ENCODE measurements around the gene WDFY4. TPM values are rescaled to one million over a fixed set of nuclear protein-coding genes. Genes with fewer than 3 reads are reported as not detected.

WDFY4 gene
- total RNA-seq, 1 experiment from 2014 or later, result not detected

DNA sequence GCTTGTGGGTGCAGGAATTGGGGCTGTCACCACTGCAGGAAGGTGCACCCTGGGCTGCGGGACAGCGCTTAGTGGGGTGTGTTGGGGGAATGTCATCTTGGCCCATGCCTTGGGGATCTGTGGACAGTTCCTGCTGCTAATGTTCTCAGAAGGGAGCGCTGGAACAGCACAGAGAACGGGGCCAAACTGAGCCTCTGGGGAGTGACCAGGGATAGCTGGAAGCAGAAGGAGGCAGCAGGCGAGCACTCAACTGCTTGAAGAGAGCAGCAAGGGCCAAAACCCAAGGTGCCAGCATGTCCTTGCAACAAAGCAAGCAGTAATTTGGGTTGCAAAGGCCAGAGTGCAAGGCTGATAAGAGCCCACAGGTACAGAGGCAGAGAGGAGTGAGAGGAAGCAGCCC lies 31.3 kb upstream of the WDFY4 start:
- Mint-ChIP-seq H3K4me1 (peaks cover 10 to 11% of the 10 kb centered on the region in 2 experiments), H3K27ac (no peak overlapping the region), H3K27me3 (ENCODE audit: low read depth) (peaks cover 66% of the 10 kb centered on the region), H3K36me3 (ENCODE audit: insufficient read depth in 1 of 3, low read depth in 3 of 3) (no peaks in the 10 kb centered on the region; a peak in 1 of 7 replicates), H3K4me3 (no peak overlapping the region), H3K9me3 (no peaks in the 10 kb centered on the region; a peak in 1 of 5 replicates)
- no peak for DNase-seq
- H2AK5ac ChIP-seq (ENCODE audit: insufficient read length, low read length), result no peak overlapping the region
- no peaks in the 10 kb centered on the region for H3K79me1 ChIP-seq (ENCODE audit: insufficient read depth, low read depth, low read length, poor library complexity, severe bottlenecking)
- no peaks in the 10 kb centered on the region for H3K9me3 ChIP-seq (ENCODE audit: control insufficient read depth, low read depth, low read length)
- no peak overlapping the region for H3K23ac ChIP-seq (ENCODE audit: insufficient read length, low read depth, low read length)
- no peak overlapping the region for H3K4me2 ChIP-seq (ENCODE audit: insufficient read depth, insufficient read length, low read length)
- TF ChIP-seq CTCF (conservative IDR thresholded peaks at IDR 0.05), result no peak
- H2BK15ac ChIP-seq (ENCODE audit: low read depth, low read length), result no peak overlapping the region
- no peak overlapping the region for H2BK5ac ChIP-seq (ENCODE audit: insufficient read length, low read length)
- no peak overlapping the region for H3K9ac ChIP-seq (ENCODE audit: extremely low read depth, insufficient read length, low read length)
- no peak overlapping the region for H4K91ac ChIP-seq (ENCODE audit: insufficient read length, low read depth, low read length)
- H3K14ac ChIP-seq (ENCODE audit: insufficient read depth, low read length), result no peak overlapping the region
- no peak overlapping the region for H2BK12ac ChIP-seq (ENCODE audit: insufficient read length, low read depth, low read length)
- no peak overlapping the region for H2AFZ ChIP-seq (ENCODE audit: low read length)
- no peak overlapping the region for H3K18ac ChIP-seq (ENCODE audit: insufficient read length, low read depth, low read length)
- no peak overlapping the region for H3K27ac ChIP-seq (ENCODE audit: insufficient read length, low read depth, low read length)
- no peaks in the 10 kb centered on the region for H4K20me1 ChIP-seq (ENCODE audit: control insufficient read depth, insufficient read depth, insufficient read length)
- H3K4ac ChIP-seq (ENCODE audit: low read depth, low read length), result no peak overlapping the region
- H3K4me1 ChIP-seq (ENCODE audit: insufficient read depth, low read length), result no peaks in the 10 kb centered on the region; the same call in 1 of the 2 replicates
- no peak overlapping the region for H2BK120ac ChIP-seq (ENCODE audit: low read depth, low read length, poor library complexity, severe bottlenecking)
- no peak overlapping the region for H2BK20ac ChIP-seq (ENCODE audit: low read depth, low read length, poor library complexity, severe bottlenecking)
- H3K23me2 ChIP-seq (ENCODE audit: insufficient read length, low read depth, low read length, poor library complexity, severe bottlenecking), result peaks cover 11% of the 10 kb centered on the region
- H3K27me3 ChIP-seq (ENCODE audit: insufficient read depth, low read length), result peaks cover 5% of the 10 kb centered on the region; the same call in 1 of the 2 replicates
- H3K56ac ChIP-seq (ENCODE audit: insufficient read length, low read depth, low read length), result no peak overlapping the region
- H3K79me2 ChIP-seq (ENCODE audit: insufficient read depth, low read length), result no peaks in the 10 kb centered on the region
- no peak overlapping the region for H4K8ac ChIP-seq (replicated peaks; ENCODE audit: insufficient read length, low read depth, low read length)
- no peak overlapping the region for H4K5ac ChIP-seq (ENCODE audit: insufficient read length, low read depth, low read length)
- H3T11ph ChIP-seq (ENCODE audit: low read length), result no peak overlapping the region
- WGBS (ENCODE audit: extremely low coverage, insufficient read length, low lambda C conversion rate), result no CpG with 5 or more reads among the region's 5 CpGs

Measured in H9 (cell line).